HS-27A (cell line): ENCODE data around the gene APBA2.

Experiments
- DNase-seq: peaks from one replicate; pipeline ENCODE4 v3.0.0-alpha.2; 2012; ENCODE audit warnings: low read depth, missing footprints

APBA2 gene

DNA sequence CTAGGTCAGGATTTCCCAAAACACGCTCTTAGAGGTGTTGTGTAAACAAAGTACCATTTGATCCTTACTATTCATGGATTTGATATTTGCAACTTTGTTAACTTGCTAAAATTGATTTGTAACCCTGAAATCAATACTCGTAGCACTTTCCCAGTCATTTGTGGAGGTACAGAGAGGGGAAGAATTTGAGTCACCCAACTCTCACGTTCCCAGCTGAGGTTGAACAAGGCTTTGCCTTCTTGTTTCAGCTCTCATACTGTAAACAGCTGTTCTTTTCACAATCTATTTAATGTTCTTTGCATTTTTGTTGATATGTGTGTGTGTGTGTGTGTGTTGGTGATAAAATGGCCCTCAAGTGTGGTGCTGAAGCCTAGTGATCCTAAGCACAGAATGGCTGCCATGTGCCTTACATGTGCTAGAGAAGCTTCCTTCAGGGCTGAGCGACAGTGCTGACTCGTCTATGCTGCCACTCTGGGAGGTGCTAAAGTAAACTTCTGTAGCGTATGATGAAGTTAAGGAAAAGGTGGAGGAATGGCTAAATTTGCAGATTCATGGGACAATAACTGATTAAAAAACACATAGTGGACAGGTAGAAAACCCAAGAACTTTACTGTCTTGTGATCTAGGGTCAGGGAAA is 173.2 kb downstream of the APBA2 start:
- DNase-seq: no peak

DNA sequence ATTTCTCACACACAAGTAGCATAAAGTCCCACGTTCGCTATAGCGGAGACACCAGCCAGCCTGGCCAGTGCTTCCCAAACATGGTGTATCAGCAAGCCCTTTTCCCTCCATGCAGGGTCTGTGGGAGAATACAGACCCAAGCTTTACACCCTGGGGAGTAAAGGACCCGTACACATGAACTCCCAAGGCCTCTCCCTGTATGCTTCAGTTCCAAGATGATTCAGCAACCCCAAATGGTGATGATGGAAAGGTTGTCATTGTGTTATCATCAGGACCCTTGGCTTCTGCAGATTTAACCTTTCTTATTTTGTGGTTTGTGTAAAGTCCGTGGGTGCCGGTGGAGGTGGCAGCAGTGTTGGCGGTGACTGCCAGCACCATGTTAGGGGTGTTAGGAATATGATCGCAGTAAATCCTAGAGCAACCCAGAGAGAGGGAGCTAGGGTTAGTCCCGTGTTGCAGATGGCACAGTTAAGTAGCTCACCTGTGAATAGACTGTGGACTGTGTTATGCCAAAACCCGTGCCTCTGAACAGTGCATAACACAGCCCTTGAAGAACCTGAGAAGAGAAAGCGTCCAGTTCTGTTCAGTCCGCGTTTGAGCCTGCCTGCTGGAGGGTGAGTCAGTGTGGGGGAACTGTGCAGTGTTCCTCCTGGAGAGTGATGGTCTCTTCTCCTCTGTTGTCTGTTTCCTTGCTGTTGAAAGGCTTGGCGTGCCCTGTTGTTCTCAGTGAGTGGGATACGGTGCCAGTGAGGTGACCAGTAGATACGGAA is 174.3 kb downstream of the APBA2 start:
- no peak for DNase-seq

DNA sequence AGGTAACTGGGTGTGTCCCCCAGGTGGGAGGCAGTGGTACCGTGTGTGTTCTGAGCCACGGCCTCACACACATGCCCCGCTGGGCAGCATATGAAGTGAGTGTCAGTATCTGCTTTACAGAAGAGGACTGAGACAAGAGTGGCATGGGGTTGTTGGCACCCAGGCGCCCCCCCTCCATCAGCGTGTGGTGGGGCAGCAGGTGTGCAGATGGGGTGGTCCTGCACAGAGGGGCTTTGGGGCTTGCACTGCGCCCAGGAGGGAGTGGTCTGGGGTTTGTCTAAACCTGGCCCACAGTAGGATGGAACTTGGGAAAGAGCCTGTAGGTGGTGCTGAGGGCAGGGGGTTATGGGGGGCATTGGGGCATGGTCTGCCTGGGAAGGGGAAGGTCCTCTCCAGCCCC is 176.0 kb downstream of the APBA2 start:
- DNase-seq: no peak

DNA sequence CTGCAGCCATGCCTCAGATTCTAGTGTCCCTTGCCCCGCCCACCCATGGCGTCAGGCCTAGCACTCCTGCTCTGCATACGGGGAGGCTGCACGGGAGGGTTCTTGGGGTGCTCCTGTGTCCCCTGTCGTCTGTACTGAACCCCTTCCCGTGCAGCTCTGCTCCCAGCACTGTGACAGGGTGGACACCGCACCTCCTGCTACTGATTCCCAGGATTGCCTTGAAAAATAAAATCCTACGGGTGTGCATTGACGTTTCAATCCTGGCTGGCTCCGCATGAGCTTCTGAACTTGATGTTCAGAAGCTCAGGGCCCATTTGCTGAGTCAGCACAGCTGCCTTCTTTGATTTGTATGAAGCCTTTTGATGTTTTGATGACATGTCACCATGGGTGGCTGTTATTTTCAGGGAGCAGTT is 176.4 kb downstream of the APBA2 start:
- DNase-seq: no peak

DNA sequence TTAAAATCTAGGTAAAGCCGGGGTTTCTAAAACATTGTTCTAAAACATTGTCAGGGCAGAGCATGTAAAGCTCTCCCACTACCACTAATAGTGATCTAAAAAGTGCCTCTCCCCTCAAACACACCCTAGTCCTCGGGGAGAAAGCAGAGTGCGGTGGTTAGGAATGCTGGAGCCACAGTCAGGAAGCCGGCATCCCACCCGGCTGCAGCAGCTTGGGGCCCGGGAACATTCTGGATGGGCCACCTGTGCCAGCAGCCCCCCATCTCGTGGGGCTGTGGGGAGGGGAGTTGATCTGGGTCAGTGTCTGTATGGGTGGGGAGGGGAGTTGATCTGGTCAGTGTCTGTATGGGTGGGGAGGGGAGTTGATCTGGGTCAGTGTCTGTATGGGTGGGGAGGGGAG is 176.9 kb downstream of the APBA2 start:
- no peak for DNase-seq

DNA sequence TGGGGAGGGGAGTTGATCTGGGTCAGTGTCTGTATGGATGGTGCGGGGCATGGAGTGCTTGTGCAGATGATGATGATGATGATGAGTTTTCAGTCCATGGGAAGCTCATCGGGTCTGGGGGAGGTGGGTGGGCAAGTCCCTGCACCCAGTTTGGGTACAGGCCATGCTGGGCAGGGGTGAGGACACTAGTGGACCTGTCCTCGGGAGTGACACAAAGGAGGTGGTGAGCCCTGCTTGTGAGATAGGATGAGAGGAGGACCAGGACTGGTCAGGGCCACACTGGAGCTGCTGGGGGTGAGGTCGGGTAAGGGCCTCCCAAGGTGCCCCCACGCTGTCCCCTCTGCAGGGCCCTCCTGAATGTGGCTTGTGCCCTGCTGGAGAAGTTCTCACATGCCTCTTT is 177.9 kb downstream of the APBA2 start:
- no peak for DNase-seq

- no peak for DNase-seq
These were observed 178.5 kb downstream of the APBA2 start for GRCh38 chr15:29064290-29064689.

GRCh38 chr15:29064731-29065130 is 179.0 kb downstream of the APBA2 start:
- no peak for DNase-seq

GRCh38 chr15:29065571-29065970 is 179.8 kb downstream of the APBA2 start:
- DNase-seq: no peak

GRCh38 chr15:29066310-29066709 is 180.5 kb downstream of the APBA2 start:
- no peak for DNase-seq

DNA sequence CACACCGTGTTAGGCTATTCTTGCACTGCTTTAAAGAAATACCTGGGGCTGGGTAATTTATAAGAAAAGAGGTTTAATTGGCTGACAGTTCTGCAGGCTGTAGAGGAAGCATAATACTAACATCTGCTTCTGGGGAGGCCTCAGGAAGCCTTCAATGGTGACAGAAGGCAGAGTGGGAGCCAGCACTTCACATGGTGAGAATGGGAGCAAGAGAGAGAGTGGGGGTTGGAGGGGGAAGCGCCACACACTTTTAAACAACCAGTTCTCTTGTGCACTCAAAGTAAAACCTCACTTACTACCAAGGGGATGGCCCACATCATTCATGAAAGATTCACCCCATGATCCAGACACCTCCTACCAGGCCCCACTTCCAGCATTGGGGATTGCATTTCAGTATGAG is 181.1 kb downstream of the APBA2 start:
- DNase-seq: no peak

DNA sequence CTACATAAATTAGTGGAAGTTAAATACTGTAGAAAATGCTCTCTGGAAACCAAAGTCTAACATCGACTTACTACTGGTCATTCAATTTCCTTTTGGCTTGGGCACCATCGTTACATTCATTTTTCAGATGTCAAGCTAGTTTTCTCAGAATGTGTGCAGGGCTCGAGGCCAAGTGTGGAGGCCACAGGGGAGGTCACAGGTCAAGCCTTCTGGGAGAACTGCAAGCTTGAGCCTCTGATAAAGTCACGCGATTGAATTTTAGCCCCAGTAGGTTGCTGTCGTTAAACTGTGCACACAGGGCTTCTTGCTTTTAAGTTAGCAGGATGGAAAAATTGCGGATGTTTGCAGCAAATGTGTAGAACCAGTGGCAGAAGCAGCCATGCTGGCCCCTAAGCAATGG is 182.2 kb downstream of the APBA2 start:
- no peak for DNase-seq

DNA sequence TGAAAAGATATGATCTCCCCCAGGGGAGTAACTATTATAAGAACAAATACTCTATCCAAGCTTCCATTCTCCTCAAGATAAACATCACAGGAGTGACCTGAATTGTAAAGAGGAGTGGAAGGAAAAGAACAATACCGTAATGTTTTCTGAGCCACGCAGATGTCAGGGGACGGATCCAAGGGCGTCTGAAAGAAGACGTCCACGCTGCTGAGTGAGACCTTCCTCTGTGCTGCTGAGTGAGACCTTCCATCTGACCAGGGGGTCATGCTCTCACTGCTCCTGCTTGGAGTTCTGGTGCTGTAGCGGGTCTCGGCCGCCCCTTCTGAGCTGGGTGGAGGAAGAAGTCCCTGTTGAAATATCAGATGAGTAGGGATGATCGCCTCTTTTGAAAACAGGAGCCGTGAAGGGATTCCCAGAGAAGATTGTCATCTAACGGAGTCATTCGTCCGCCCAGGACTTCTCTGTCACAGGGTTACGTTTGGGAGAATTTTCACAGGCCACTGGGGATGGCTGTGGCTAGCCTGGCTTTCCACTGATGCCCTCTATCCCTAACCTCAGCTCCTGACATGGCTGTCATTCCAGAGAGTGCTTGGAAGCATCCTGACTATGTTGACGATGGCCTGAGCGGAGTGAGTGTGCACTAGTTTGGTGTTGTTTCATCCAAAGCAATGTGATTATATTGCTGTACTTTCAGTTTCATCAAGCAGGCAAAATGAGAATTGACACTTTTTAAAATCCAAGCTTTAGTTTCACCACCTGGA is 184.9 kb downstream of the APBA2 start:
- DNase-seq: no peak

- DNase-seq: no peak
These were observed 185.6 kb downstream of the APBA2 start for GRCh38 chr15:29071232-29071881.

DNA sequence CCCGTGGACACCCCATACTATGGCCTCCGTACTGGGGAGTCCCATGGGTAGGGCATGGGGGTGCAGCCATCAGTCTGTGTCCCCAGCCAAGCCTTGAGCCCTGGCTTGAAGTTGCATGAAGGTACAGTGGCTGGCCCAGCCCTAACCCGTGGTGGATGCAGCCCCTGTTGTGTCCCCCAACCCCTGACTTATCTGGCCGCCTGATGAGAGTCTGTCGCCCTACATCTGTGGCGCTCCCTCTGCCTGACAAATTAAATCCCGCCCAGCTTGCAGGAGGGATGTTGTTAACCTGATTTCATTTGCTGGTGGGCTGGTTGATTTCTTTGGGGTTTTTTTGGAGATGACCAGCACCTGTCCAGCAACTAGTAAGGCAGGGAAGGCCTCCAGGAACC is 186.1 kb downstream of the APBA2 start:
- DNase-seq: no peak

GRCh38 chr15:29072444-29072843 is 186.7 kb downstream of the APBA2 start:
- DNase-seq: no peak

DNA sequence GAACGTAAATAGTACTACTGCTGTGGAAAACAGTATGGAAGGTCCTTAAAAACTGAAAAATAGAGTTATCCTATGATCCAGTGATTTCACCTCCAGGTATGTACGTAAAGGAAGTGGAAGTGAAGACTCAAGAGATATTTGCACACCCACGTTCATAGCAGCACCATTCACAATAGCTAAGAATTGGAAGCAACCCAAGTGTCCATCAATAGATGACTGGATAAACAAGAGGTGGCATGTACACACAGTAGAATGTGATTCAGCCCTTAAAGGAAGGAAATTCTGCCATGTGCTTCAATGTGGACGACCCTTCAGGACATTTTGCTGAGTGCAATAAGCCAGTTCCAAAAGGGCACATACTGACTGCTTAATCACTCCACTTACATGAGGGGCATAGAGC is 188.3 kb downstream of the APBA2 start:
- DNase-seq: no peak

DNA sequence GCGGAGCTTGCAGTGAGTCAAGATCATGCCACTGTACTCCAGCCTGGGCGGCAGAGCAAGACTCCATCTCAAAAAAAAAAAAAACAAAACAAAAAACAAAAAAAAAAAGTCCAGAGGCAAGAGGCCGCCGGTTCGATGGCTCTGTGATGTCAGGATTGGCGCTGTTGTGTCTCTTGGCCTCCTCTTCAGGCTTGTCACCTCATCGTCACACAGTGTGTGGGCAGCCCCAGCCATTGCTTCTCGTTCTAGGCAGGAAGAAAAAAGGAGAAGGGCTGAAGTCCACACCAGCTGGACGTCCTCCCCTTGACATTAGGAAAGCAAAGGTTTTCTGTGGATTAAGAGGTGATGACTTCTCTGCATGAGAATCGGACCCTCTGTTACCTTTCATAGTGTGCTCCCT is 192.8 kb downstream of the APBA2 start:
- no peak for DNase-seq

DNA sequence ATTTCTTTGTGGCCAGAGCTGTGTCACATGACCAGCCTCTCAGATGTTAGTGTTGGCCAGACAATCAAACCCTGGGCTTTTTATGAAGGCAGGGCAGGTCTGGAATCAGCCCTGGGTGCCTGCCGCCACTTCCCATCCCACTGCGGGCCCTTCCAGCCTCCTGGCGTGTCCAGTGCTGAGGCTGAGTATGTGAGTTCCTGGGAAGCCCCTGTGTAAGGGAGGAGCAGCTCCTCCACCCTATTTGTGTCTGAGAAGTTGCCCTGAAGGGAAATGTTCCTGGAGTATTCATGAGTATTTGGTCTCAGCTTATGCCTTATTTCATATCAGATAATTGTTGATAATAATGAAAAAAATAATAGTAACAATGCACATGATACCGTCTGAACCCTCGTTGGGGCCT is 193.7 kb downstream of the APBA2 start:
- no peak for DNase-seq

GRCh38 chr15:29081781-29082180 is 196.0 kb downstream of the APBA2 start:
- no peak for DNase-seq

- DNase-seq: no peak
These were observed 197.4 kb downstream of the APBA2 start for GRCh38 chr15:29083161-29083560.

DNA sequence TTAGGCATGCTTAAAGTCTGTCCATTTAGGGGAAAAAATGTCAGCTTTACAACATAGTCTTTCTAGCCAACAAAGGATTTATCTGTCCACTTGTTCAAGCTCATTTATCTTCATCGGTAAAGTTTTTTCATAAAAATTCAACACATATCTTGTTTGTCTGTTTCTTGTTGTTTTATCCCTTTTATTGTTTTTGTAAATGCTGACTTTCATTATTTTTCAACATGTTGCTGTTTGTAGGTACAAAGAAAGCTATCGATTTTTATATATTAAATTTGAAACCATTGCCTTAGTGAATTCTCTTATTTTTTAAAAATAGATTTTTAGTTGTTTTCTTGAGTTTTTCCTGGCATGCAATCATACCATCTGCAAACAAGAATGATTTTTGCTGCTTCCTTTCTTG is 198.1 kb downstream of the APBA2 start:
- DNase-seq: no peak

- DNase-seq: no peak
These were observed 200.2 kb downstream of the APBA2 start for GRCh38 chr15:29086001-29086400.
